ENCODE results near the gene AP2M1. TPM values are rescaled to one million over a fixed set of nuclear protein-coding genes. Genes with fewer than 3 reads are reported as not detected.

The AP2M1 gene
- total and polyA plus RNA-seq, 2 donors (not counting 3 experiments of a cell fraction or from before 2014, with no cell fraction given), result 431 to 602 TPM

DNA sequence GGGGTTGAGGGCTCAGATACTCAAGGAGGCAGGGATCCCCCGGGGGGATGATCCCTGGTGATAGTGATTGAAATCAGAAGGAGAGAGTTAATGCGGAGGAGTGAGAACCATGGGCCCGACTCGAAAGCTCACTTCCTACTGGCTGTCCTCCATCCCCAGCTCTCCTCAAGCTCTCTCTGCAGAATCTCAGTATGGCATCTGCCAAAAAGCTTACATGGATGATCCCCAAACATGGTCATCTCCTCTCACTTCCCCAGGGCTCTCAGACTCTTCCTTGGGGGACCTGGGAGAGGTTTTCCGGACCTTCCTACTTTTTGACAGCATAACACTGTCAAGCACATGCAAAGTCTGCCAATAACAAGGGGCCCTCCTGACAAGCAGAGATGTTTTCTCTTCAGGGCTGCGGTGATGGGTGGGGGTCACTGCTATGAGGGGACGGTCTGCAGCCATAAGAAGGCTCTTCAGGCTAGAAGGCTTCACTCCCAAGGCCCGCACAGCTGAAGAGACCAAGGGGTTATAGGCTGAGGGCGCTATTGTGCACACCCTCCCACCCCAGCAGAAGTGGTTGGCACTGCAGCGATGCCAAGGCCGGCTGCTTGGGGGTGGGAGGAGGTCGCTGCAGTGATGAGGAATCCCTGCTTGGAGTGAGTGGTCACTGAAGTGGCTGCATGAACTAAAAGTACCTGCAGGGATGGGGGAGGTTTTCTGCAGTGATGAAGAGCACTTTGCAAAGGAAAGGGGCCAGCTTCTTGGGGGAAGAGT is 53.9 kb downstream of the AP2M1 start:
- H3K36me3 ChIP-seq (ENCODE audit: control insufficient read depth in 2 of 2, extremely low read depth in 1 of 2, insufficient read depth in 2 of 2, low read length in 2 of 2), result no peaks in the 10 kb centered on the region
- H3K79me2 ChIP-seq (ENCODE audit: control insufficient read depth, insufficient read depth, low read length), result no peaks in the 10 kb centered on the region
- no peaks in the 10 kb centered on the region for H3K9me1 ChIP-seq (replicated peaks; ENCODE audit: control insufficient read depth, extremely low read depth, insufficient read depth, low read length)
- peaks cover 4% of the 10 kb centered on the region for H3K4me1 ChIP-seq (ENCODE audit: control insufficient read depth, extremely low read depth, insufficient read depth, low read length)
- DNase-seq (ENCODE audit: low read depth, low spot score) (no peak), FAIRE-seq (no peak)
- H2AFZ ChIP-seq (ENCODE audit: low read depth, low read length), result no peak overlapping the region
- no peak overlapping the region for H3K4me2 ChIP-seq (ENCODE audit: insufficient read depth, low read length)
- no peak overlapping the region for H3K4me3 ChIP-seq (replicated peaks in 1 of 3; ENCODE audit: insufficient read depth in 1 of 3, low read depth in 1 of 3, low read length in 3 of 3)
- TF ChIP-seq EZH2 (IDR thresholded peaks at IDR 0.05; ENCODE audit: borderline replicate concordance, low read depth, low read length, severe bottlenecking), result no peak
- no peak for TF ChIP-seq MYC (IDR thresholded peaks at IDR 0.05; ENCODE audit: low read depth, low read length)
- POLR2A ChIA-PET, result no interaction called here
- H3K27ac ChIP-seq (ENCODE audit: insufficient read depth, low read depth, low read length), result no peak overlapping the region
- intact Hi-C loops (cut with micrococcal nuclease), result loop anchor here (5.0 kb wide), 1 partner anchor 41 kb away; the partner anchor contains the start of gene ABCF3
- H4K20me1 ChIP-seq (replicated peaks; ENCODE audit: control insufficient read depth, extremely low read depth, insufficient read depth, low read length), result no peaks in the 10 kb centered on the region
- H3K9me3 ChIP-seq (replicated peaks; ENCODE audit: control insufficient read depth, insufficient read depth, low read length), result no peaks in the 10 kb centered on the region
- no TSS peak for BruUV-seq (replicated peaks)
- CTCF ChIA-PET, result interaction anchor here (0.6 to 4.3 kb wide), 38 partner anchors 11 to 331 kb away, joined by 3 to 98 read pairs (median 6); partner anchors contain the start of genes ABCF3, CAMK2N2, DVL3 and EEF1AKMT4
- no peak overlapping the region for H3K9ac ChIP-seq (replicated peaks; ENCODE audit: extremely low read depth, insufficient read depth, low read length)
- dilution Hi-C loops (cut with MboI; ENCODE audit: extremely low pct_ligation_motif_present, low sequenced_read_pairs), result no loop called here
- H3K27me3 ChIP-seq (ENCODE audit: control insufficient read depth in 2 of 2, insufficient read depth in 2 of 2, low read length in 2 of 2), result peaks cover 38 to 57% of the 10 kb centered on the region in 2 experiments

DNA sequence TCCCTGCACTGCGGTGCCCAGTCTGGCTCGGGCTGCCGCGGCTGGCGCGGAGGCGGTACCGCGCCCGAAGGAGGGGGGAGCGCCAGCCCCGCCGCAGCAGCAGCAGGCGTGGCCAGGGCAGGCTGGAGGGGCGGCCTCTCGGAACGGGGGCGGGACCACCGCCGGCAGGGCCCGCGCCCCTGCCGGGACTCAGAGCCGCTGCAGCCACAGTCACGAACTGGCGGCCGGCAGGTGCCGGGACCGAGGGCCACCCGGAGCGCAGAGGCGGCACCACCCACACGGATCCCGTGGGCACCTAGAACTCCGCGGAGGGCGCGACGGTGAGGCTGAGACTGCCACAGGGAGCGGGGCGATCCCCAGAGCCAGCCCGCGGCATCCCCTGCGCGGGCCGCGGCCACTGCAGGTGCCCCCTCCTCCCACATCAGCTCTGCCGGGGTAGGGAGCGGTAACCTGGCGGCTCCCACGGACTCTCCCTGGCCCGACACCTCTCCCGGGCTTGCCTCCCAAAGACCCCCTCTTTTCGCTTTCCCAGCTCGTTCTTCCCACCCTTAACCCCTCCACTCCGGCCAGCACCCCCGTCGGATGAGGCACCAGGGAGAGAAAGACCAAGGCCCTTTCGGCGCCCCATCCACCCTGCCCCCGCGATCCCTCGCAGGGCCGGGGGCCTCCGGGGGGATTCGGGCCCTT is 54.9 kb downstream of the AP2M1 start, which contains the start of gene VWA5B2:
VWA5B2 (plus strand) TSS at position 192 of the 687 bp plus-strand sequence. CDS start 944 bp downstream, outside the sequence.
- Histone ChIP-seq H3K9me1 (replicated peaks; ENCODE audit: control insufficient read depth, extremely low read depth, insufficient read depth, low read length) (no peaks in the 10 kb centered on the region), H3K27me3 (ENCODE audit: control insufficient read depth in 2 of 2, insufficient read depth in 2 of 2, low read length in 2 of 2) (peaks cover 38 to 57% of the 10 kb centered on the region in 2 experiments), H3K4me2 (ENCODE audit: insufficient read depth, low read length) (peak within 1 kb of the TSS; percentile 28), H3K9ac (replicated peaks; ENCODE audit: extremely low read depth, insufficient read depth, low read length) (no peak within 1 kb of the TSS), H3K9me3 (replicated peaks; ENCODE audit: control insufficient read depth, insufficient read depth, low read length) (no peaks in the 10 kb centered on the region), H4K20me1 (replicated peaks; ENCODE audit: control insufficient read depth, extremely low read depth, insufficient read depth, low read length) (no peaks in the 10 kb centered on the region), H3K79me2 (ENCODE audit: control insufficient read depth, insufficient read depth, low read length) (no peaks in the 10 kb centered on the region), H3K27ac (ENCODE audit: insufficient read depth, low read depth, low read length) (no peak within 1 kb of the TSS), H3K36me3 (ENCODE audit: control insufficient read depth in 2 of 2, extremely low read depth in 1 of 2, insufficient read depth in 2 of 2, low read length in 2 of 2) (no peaks in the 10 kb centered on the region), H2AFZ (ENCODE audit: low read depth, low read length) (peak within 1 kb of the TSS; percentile 54), H3K4me1 (ENCODE audit: control insufficient read depth, extremely low read depth, insufficient read depth, low read length) (peaks cover 4% of the 10 kb centered on the region), H3K4me3 (replicated peaks in 1 of 3; ENCODE audit: insufficient read depth in 1 of 3, low read depth in 1 of 3, low read length in 3 of 3) (peak within 1 kb of the TSS in 1 of 3 experiments; percentile 25)
- POLR2A ChIA-PET, result no interaction called here
- FAIRE-seq (no peak), DNase-seq (ENCODE audit: low read depth, low spot score) (peak; percentile 60)
- no TSS peak for BruUV-seq (replicated peaks)
- TF ChIP-seq FOS (IDR thresholded peaks at IDR 0.05; ENCODE audit: borderline replicate concordance, insufficient read depth, low read length) (no peak), EZH2 (IDR thresholded peaks at IDR 0.05; ENCODE audit: borderline replicate concordance, low read depth, low read length, severe bottlenecking) (peak; percentile 77)
- TF ChIP-seq, protein P1, sequence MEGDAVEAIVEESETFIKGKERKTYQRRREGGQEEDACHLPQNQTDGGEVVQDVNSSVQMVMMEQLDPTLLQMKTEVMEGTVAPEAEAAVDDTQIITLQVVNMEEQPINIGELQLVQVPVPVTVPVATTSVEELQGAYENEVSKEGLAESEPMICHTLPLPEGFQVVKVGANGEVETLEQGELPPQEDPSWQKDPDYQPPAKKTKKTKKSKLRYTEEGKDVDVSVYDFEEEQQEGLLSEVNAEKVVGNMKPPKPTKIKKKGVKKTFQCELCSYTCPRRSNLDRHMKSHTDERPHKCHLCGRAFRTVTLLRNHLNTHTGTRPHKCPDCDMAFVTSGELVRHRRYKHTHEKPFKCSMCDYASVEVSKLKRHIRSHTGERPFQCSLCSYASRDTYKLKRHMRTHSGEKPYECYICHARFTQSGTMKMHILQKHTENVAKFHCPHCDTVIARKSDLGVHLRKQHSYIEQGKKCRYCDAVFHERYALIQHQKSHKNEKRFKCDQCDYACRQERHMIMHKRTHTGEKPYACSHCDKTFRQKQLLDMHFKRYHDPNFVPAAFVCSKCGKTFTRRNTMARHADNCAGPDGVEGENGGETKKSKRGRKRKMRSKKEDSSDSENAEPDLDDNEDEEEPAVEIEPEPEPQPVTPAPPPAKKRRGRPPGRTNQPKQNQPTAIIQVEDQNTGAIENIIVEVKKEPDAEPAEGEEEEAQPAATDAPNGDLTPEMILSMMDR (IDR thresholded peaks at IDR 0.05; ENCODE audit: extremely low read depth in 1 of 2, insufficient read depth in 1 of 2, low read depth in 1 of 2, low read length in 2 of 2), result peak in 1 of 2 donors; percentile 34
- dilution Hi-C loops (cut with MboI; ENCODE audit: extremely low pct_ligation_motif_present, low sequenced_read_pairs), result no loop called here
- CTCF ChIA-PET, result interaction anchor here (1.2 to 4.3 kb wide), 4 partner anchors 10 to 60 kb away, joined by 3 to 98 read pairs (median 34); no protein-coding TSS in a partner anchor
- intact Hi-C loops (cut with micrococcal nuclease), result loop anchor here (5.0 kb wide), 1 partner anchor 42 kb away; the partner anchor contains the start of gene ABCF3

Data from endothelial cell of umbilical vein (primary cell).